PFSK-1 (cell line): Measurements from ENCODE around the gene NKAP.

Experiments
- FOXP2 ChIP-seq: optimal IDR thresholded peaks from 2 replicates; pipeline ENCODE3; 2011; ENCODE audit warnings: borderline replicate concordance, control low read depth, inconsistent platforms; ENCODE audit not compliant: insufficient read depth; ENCODE audit errors: extremely low read length, extremely low read depth
- POLR2AphosphoS5 ChIP-seq: IDR thresholded peaks from 2 replicates; pipeline ENCODE4 v1.6.1; 2012; ENCODE audit warnings: low read depth, mild to moderate bottlenecking, control low read depth, low read length, moderate library complexity
- SIN3A ChIP-seq: IDR thresholded peaks from 2 replicates; pipeline ENCODE4 v1.6.1; 2012; ENCODE audit warnings: mild to moderate bottlenecking, low read length, moderate library complexity, borderline replicate concordance; ENCODE audit not compliant: insufficient read depth
- TAF1 ChIP-seq: IDR thresholded peaks from 2 replicates; pipeline ENCODE4 v1.6.1; 2012; ENCODE audit warnings: low read length, control low read depth, borderline replicate concordance; ENCODE audit not compliant: insufficient read depth
- TF ChIP-seq, protein P1 (sequence below), 2 experiments: IDR thresholded peaks; 2 replicates each; pipeline versions ENCODE4 v1.6.1 to v1.8.0; 2011 to 2012; ENCODE audit warnings: low read depth in 2 of 2, low read length in 2 of 2, control low read depth in 1 of 2, inconsistent platforms in 1 of 2, mild to moderate bottlenecking in 1 of 2, moderate library complexity in 1 of 2; ENCODE audit not compliant: insufficient read depth in 1 of 2

NKAP gene

GRCh38 chrX:119970574-119970973 lies 27.0 kb upstream of the NKAP start:
- TF ChIP-seq FOXP2 (no peak), TAF1 (no peak), POLR2AphosphoS5 (no peak), SIN3A (no peak)
- TF ChIP-seq, protein P1, sequence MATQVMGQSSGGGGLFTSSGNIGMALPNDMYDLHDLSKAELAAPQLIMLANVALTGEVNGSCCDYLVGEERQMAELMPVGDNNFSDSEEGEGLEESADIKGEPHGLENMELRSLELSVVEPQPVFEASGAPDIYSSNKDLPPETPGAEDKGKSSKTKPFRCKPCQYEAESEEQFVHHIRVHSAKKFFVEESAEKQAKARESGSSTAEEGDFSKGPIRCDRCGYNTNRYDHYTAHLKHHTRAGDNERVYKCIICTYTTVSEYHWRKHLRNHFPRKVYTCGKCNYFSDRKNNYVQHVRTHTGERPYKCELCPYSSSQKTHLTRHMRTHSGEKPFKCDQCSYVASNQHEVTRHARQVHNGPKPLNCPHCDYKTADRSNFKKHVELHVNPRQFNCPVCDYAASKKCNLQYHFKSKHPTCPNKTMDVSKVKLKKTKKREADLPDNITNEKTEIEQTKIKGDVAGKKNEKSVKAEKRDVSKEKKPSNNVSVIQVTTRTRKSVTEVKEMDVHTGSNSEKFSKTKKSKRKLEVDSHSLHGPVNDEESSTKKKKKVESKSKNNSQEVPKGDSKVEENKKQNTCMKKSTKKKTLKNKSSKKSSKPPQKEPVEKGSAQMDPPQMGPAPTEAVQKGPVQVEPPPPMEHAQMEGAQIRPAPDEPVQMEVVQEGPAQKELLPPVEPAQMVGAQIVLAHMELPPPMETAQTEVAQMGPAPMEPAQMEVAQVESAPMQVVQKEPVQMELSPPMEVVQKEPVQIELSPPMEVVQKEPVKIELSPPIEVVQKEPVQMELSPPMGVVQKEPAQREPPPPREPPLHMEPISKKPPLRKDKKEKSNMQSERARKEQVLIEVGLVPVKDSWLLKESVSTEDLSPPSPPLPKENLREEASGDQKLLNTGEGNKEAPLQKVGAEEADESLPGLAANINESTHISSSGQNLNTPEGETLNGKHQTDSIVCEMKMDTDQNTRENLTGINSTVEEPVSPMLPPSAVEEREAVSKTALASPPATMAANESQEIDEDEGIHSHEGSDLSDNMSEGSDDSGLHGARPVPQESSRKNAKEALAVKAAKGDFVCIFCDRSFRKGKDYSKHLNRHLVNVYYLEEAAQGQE (IDR thresholded peaks at IDR 0.05; ENCODE audit: insufficient read depth in 1 of 2, low read depth in 2 of 2, low read length in 2 of 2): no peak

DNA sequence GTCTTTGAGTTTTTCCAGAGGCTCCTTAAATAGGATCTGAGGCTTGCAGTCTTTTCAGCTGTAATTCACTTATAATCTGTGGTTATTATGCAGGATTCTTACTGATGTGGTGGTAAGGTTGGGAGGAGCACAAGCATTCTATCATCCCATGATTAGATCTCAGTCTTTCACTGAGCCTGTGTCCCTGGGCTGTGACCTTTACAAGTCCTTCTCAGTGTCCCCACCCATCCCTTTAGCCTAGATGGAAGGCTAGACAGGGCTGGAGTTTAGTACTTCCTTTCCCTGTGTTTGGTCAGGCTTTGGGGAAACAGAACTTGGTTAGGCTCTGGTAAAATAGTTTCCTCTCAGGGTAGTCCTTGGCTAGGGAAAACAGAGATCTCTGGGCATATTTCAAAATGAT lies 17.1 kb upstream of the NKAP start:
- TF ChIP-seq POLR2AphosphoS5 (no peak), SIN3A (no peak), TAF1 (no peak), FOXP2 (no peak)
- TF ChIP-seq, protein P1 (IDR thresholded peaks at IDR 0.05; ENCODE audit: insufficient read depth in 1 of 2, low read depth in 2 of 2, low read length in 2 of 2): no peak

GRCh38 chrX:119954374-119954773 lies 10.8 kb upstream of the NKAP start:
- no peak for TF ChIP-seq POLR2AphosphoS5
- no peak for TF ChIP-seq FOXP2
- TF ChIP-seq SIN3A: no peak
- no peak for TF ChIP-seq TAF1
- TF ChIP-seq, protein P1 (IDR thresholded peaks at IDR 0.05; ENCODE audit: insufficient read depth in 1 of 2, low read depth in 2 of 2, low read length in 2 of 2): no peak

- TF ChIP-seq, protein P1 (IDR thresholded peaks at IDR 0.05; ENCODE audit: insufficient read depth in 1 of 2, low read depth in 2 of 2, low read length in 2 of 2): no peak
- TF ChIP-seq SIN3A: no peak
- TF ChIP-seq TAF1: no peak
- TF ChIP-seq FOXP2: no peak
- no peak for TF ChIP-seq POLR2AphosphoS5
Measured at GRCh38 chrX:119948381-119948780, 4.8 kb upstream of the NKAP start.

DNA sequence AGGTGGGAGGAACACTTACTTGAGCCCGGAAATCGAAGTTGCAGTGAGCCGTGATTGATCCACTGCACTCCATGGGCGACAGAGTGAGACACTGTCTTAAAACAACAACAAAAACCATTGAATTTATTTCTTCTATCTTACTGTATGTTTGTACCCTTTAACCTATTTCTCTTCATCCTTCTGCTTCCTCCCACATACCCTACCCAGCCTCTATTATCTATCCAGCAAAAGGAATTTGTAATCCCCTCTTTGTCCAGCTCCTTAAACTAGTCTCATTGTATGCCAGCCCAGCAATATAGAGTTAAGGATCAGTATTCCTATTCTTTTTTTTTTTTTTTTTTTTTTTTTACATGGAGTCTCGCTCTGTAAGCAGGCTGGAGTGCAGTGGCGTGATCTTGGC lies 1.9 kb upstream of the NKAP start:
- no peak for TF ChIP-seq POLR2AphosphoS5
- TF ChIP-seq, protein P1 (IDR thresholded peaks at IDR 0.05; ENCODE audit: insufficient read depth in 1 of 2, low read depth in 2 of 2, low read length in 2 of 2): no peak
